Tongue (tissue), 2 donors: ENCODE data around the gene VPS18. TPM values are rescaled to one million over a fixed set of nuclear protein-coding genes. Genes with fewer than 3 reads are reported as not detected.
A peak's percentile ranks its signal among the peaks of the same experiment; 100 is the strongest.

Source experiments
- DNase-seq: peaks from one replicate; pipeline ENCODE4 v3.0.0-alpha.2; 2015
- total RNA-seq: library from RNA; depleted of rRNA; stranded (reverse); fragments of >200 nt; gene quantifications from one replicate; pipeline ENCODE4 v1.2.3, GENCODE V29; 2014

The VPS18 gene
- total RNA-seq, 1 donor from 2014 or later = 23.8 TPM

DNA sequence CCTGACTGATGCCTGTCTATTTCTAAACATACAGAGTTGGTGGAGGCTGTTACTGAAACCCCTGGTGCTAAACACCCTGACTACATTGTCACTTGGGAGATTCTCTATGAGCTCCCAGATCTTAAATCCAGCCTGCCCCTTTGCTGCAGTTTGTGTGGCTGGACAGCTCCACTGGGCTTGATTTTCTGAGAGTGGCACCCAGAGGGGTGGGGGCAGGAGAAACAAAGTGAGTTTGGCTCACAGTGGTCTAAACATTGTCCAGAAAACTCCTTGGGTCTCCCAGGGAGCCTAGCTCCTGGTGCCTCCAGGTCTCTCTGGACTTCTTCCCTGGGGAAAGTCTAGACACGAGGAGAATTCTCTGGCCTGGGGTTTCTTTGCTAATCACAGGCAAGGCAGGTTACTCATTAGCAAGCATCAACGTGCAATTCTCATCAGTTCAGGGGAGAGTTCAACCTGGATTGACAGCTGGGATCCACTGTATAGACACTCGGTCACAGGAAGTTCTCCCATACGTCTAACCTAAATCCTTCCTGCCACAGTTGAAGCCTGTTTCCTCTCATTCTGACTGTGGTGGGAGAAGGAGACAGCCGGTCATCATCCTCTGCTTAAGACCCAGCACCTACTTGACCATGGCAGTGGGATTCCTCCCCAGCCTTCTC is 27.8 kb downstream of the VPS18 start:
- no peak for DNase-seq

GRCh38 chr15:40922608-40923005 is 28.4 kb downstream of the VPS18 start:
- no peak for DNase-seq

DNA sequence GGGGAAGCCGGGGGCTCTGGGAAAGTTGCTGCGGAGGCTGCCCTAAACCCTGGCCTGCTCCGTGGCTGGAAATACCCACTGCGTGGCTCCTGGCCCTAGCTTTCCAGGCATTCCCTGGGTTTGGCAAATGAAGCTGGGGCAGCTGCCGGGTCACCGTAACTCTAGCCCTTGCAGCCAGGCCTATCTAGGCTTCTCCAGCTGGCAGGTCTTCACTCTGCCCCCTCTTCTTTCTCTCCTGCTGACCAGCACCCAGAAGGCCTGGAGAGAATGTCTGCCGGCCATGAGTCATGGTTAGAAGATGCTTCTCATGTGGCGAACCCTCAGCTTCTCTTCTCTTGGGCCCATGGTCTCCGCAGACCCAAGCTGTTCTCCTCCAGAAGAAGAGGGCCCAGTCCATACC is 29.3 kb downstream of the VPS18 start:
- no peak for DNase-seq

DNA sequence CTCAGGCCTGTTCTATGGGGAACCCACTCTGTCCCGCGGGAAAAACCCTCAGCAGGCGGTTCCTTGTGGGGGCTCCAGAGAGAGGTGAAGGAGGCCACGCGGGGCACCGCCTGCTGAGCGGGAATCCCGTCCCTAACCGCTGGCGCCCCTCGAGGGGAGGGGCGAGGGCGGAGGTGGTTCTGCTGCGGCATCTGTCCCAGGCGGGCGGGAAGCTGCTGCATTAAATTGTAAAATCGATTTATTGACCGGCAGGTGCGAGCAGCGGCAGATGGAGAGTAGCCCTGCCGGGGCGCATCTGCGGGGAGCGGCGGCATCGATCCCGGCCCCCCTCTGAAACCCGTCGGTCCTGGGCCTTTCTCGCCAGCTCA is 31.2 kb downstream of the VPS18 start:
- DNase-seq = no peak

- DNase-seq = peak; percentile 62
Measured at GRCh38 chr15:40925863-40926658, 31.8 kb downstream of the VPS18 start.

GRCh38 chr15:40926659-40927494 is 32.6 kb downstream of the VPS18 start:
- DNase-seq = no peak

DNA sequence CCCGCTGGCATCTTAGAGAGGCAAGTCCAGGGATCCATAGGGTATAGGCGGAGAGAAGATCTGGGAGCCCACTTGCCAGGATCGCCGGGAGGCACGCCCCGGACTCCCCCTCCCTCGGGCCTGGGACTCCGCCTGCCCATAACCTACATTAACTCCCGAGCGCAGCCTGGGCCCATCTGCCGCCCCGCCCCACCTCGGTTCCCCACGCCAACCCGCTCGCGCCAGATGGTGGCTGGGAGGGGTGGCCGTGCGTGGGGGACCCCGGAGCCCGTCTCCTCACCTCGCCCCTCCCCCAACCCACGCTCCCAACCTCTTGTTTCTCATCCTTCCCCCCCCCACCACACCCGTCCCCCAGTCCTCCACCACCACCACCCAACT is 33.2 kb downstream of the VPS18 start:
- no peak for DNase-seq

GRCh38 chr15:40927873-40928806 is 33.9 kb downstream of the VPS18 start:
- DNase-seq = no peak

- DNase-seq = peak; percentile 78
Measured at GRCh38 chr15:40928821-40929659, 34.8 kb downstream of the VPS18 start, which contains the start of gene DLL4. Gene DLL4, plus strand, starts transcription at chr15:40929340. Its CDS starts 329 bp downstream, at chr15:40929669.

- DNase-seq = peak; percentile 64
Measured at GRCh38 chr15:40929660-40930429, 35.6 kb downstream of the VPS18 start.

GRCh38 chr15:40930430-40931299 is 36.4 kb downstream of the VPS18 start:
- DNase-seq = peak; percentile 63

DNA sequence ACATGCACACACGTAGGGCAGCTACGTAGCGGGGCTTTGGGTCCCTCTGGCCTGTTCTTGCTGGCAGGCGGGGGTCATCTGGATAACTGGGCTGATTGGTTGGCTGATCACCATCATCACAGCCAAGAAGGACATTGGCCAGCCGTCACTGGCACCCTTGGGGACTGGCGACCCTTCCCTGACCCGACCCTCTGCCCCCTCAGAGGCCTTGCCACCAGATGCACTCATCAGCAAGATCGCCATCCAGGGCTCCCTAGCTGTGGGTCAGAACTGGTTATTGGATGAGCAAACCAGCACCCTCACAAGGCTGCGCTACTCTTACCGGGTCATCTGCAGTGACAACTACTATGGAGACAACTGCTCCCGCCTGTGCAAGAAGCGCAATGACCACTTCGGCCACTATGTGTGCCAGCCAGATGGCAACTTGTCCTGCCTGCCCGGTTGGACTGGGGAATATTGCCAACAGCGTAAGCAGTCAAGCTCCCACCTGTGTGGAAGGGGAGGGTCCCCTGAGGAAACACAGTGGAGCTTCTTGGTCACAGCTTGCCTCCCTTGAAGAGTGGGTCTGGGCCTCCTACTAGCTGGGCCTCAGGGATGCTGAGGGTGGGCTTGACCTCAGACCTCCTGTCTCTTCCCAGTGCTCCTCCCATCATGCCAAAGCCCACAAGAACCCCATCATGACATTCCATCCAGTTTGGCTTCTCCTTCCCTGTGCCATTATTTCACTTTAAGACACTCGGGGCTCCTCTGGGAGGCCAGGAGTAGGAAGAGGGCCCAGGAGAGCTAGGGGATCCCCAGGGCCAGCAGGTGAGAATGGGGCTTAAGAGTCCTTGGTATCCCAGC is 37.3 kb downstream of the VPS18 start:
- DNase-seq = no peak

GRCh38 chr15:40932156-40932555 is 37.9 kb downstream of the VPS18 start:
- no peak for DNase-seq

DNA sequence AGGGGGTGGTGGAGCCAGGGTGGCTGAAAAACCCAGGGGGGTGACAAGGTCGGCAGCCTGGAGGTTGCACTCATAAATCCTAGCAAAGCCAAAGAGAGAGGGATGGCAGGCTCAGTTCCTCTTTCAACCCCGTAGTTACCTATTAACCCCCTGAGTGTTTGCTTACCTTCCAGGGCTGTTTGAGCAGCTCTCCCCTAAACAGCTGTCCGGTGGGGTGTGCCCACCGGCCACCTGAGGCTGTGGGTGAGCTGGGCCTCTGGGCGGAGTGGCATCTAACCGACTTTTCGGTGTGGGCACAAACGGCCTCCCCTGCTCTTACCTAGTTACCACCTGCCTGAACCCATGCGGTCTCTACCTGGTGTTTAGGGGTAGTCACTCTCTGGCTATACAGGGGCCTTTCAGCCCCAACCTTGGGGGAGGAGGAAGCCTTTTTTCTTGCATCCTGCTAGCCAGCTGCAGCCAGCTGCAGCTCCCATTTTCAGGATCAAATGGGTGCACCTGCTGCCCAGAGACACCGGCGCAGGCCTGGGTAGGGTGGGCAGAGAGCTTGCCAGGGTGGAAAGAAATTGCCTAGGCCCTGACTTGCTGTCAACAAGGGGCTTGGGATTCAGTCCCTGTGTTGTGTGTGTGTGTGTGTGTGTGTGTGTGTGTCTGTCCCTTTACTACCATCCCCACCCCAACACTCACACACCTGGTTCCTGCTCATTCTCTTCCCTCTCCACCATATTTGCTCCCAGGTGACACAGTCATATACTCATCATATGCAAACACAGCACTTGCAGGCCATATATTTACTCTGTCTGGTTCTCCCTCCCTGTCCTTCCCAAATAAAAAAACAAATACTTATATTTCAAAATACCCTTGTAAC is 38.6 kb downstream of the VPS18 start:
- DNase-seq = no peak

GRCh38 chr15:40933517-40933902 is 39.3 kb downstream of the VPS18 start:
- no peak for DNase-seq

DNA sequence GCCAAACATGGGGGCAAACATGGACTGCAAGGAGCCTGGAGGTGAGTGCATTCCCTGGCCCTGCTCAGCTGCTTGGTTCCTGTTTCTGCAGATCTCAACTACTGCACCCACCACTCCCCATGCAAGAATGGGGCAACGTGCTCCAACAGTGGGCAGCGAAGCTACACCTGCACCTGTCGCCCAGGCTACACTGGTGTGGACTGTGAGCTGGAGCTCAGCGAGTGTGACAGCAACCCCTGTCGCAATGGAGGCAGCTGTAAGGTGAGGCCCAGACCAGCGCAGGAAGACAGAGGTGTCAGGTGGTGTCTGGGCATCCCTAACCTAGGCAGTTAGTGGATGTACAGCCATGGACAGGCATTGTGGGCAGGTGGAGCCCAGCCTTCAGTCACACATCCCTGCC is 40.2 kb downstream of the VPS18 start:
- no peak for DNase-seq

GRCh38 chr15:40936234-40936708 is 42.0 kb downstream of the VPS18 start:
- no peak for DNase-seq
